Stomach (tissue), 4 donors: ENCODE results near the gene KRT6C.

Source experiments
- EP300 ChIP-seq: sonication (generic); formaldehyde crosslinking; IDR thresholded peaks from one replicate; pipeline ENCODE4 v1.6.1; 2017; ENCODE audit warnings: antibody characterized with exemption
- POLR2A ChIP-seq, 4 donors: fragments of 450-650 bp; IDR thresholded peaks; one replicate each; pipeline ENCODE4 v1.6.1; 2016; ENCODE audit warnings: antibody characterized with exemption in 4 of 4, control low read depth in 2 of 4, mild to moderate bottlenecking in 1 of 4, moderate library complexity in 1 of 4
- POLR2AphosphoS5 ChIP-seq, 3 donors: sonication (generic); formaldehyde crosslinking; IDR thresholded peaks; one replicate each; pipeline ENCODE4 v1.6.1; 2016; ENCODE audit warnings: antibody characterized with exemption in 3 of 3
- TF ChIP-seq, protein P1 (sequence below), 7 experiments: fragments of 450-650 bp in 4 of 7; fragments of 200-600 bp in 3 of 7; sonication (generic) in 3 of 7; IDR thresholded peaks; one replicate each; pipeline ENCODE4 v1.5.1; 2016 to 2019; ENCODE audit warnings: antibody characterized with exemption in 7 of 7, control low read depth in 2 of 7, mild to moderate bottlenecking in 1 of 7

DNA sequence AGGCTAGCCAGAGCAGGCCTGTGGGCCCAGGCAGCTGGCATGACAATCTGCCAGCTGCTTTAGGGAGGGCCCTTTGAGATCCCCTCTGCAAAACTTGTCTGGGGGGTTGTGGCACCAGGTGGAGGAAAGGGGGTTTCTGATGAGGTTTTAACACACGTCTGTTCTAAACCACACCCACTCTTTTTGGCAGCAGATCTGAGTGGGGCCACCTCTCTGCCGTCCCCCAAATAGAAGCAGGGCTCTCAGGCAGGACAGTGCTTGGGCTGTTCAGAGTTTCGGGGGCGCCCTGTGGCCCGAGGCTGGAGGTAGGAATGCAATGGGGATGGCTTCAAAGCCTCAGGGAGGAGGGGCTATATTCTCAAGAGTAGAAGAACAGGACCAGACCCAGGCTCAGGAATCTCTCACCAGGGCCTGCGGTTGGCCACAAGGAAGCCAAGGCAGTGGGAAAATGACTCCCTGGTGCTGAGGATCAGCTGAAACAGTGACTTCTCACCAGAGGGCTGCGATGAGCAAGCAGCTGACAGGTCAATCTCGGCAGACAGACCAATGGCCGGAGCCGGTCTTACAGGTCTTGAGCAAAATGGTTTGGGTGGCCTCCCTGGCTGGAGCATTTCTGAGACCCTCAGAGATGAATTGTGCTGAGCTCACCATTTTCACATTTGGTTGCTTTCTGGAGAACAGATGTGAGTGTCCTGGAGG lies 48.1 kb upstream of the KRT6C start:
- TF ChIP-seq POLR2A (IDR thresholded peaks at IDR 0.05) (no peak), EP300 (no peak), POLR2AphosphoS5 (IDR thresholded peaks at IDR 0.05) (no peak)
- TF ChIP-seq, protein P1, sequence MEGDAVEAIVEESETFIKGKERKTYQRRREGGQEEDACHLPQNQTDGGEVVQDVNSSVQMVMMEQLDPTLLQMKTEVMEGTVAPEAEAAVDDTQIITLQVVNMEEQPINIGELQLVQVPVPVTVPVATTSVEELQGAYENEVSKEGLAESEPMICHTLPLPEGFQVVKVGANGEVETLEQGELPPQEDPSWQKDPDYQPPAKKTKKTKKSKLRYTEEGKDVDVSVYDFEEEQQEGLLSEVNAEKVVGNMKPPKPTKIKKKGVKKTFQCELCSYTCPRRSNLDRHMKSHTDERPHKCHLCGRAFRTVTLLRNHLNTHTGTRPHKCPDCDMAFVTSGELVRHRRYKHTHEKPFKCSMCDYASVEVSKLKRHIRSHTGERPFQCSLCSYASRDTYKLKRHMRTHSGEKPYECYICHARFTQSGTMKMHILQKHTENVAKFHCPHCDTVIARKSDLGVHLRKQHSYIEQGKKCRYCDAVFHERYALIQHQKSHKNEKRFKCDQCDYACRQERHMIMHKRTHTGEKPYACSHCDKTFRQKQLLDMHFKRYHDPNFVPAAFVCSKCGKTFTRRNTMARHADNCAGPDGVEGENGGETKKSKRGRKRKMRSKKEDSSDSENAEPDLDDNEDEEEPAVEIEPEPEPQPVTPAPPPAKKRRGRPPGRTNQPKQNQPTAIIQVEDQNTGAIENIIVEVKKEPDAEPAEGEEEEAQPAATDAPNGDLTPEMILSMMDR (IDR thresholded peaks at IDR 0.05), result no peak
